Fibroblast of peridontal ligament (primary cell): ENCODE measurements around the gene SEC14L3.

Experiments
- DNase-seq: peaks from one replicate; pipeline ENCODE4 v3.0.0-alpha.2; 2010; ENCODE audit errors: extremely low read depth

The SEC14L3 gene

DNA sequence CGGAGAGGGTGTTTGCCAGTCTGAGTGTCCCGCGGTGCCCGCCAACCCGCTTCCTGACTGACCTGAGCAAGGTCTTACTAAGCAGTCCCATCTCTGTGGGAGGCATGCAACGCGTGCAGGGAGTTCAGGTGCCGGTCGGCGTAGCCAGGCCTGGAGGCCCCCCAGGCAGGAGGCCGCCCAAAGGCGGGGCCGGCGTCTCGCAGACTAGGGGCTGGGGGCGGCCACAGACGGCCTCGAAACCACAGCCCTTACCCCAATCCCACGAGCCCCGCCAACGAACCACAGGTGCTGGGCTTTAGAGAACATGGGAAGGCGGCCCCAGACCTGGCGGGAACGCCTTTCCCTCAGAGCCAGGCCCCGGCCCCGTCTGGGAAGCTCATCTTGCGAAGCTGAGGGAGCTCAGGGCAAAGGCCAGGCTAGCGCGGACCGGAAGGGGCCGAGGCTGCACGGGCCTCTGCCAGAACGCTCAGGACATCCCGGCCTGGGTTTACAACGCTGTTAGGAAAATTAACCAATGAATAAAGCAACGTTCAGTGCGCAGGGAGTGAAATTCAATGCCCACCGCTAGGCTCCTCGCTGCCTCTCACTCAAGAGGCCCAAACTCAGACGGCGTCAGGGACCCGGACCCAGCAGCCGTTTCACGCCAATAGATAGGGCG, 48.4 kb downstream of the SEC14L3 start:
- DNase-seq, result no peak

DNA sequence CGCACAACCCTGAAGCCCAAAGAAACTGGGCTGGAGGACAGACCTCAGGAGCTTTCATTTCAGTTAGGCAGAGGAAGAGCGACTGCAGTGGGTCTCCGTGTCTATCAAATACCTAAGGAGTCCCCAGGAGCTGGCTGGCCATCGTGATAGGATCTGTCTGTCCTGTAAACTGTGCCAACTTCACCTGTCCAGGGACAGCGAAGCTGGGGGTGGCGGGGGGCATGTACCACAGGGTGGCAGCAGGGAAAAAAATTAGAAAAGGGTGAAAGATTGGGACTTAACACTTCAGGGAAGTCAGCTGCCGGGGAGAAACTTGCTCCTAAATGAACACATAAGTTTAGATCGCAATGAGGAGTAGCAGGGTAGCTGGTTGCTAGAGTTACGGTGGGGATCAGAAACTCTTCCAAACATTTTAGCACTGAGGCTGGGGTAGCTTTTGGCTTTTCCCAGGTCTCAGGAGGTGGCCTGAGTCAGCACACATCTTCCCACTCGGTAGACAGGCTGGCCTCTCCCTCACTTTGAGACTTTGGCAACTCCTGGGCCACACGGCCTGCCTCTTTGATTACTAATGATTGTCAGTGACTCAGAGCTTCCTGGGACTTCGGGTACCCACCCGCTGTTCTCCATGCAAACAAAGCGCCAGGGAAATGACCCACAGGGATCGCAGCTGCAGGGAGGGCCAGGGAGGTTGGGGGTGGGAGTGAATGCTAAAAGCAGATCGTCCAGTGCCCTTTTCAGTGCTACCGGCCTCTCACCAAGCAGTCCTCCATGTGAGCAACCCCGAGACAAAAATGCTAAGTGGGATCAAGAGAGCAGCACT, 49.1 kb downstream of the SEC14L3 start:
- peak; percentile 84 for DNase-seq

DNA sequence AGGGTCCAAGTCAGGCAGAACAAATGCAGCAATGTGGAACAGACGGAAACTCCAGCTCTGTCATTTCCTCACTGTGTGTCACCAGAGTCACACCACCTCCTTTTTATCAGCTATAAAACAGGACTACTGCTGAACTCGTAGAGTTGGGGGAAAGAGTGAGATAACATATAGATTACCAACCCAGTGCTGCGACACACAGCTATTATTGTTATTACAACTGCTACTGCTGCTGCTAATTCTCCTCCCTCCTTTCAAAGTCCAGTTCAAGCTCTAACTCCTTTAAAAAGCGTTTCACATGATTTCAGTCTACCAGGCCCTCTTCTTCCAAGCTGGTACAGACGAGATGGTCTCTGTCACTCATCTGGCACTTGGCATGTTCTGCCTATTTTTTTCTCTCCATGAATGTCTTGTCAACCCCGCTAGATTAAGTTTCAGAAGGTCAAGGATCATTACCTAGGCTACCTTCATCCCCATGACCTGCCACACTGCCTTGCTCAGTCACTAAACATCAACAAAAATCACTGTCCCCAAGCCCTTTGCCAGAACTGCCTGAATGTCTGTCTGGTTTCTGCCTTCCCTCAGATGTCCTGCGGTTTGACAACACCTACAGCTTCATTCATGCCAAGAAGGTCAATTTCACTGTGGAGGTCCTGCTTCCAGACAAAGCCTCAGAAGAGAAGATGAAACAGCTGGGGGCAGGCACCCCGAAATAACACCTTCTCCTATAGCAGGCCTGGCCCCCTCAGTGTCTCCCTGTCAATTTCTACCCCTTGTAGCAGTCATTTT, 49.9 kb downstream of the SEC14L3 start:
- no peak for DNase-seq

DNA sequence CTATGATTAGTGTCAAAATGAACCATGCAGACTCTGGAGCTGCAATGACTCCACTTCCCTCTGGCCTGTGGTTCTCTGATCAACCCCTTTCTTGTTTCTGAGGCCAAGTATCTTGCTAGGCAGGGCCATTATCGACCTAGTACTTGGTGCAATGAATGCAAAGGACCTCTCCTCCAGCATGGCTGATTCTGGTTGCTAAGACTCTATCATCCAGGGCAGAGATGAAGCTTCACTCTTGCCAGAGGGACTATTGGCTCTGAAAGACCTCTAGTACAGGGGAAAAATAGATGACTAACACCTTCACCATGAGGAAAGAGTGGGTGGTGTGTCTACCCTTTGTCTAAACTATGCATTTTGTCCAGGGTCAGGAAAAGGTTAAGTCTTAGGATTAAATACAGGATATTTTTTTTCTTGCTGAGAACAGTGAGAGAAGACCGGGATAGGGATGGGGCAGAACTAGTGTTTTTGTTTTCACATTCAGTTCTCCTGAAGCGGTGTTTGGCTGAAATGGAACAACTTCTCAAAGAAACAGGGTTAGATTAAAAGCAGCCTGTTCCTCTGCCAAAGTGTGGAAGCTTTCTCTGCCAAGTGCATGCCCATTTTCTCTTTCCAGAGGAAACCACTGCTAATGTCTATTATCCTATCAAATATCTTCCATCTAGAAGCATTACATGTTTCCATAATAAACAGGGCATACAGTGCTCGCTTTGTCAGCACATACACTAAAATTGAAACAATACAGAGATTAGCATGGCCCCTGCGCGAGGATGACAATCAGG, 51.3 kb downstream of the SEC14L3 start:
- peak; percentile 69 for DNase-seq

DNA sequence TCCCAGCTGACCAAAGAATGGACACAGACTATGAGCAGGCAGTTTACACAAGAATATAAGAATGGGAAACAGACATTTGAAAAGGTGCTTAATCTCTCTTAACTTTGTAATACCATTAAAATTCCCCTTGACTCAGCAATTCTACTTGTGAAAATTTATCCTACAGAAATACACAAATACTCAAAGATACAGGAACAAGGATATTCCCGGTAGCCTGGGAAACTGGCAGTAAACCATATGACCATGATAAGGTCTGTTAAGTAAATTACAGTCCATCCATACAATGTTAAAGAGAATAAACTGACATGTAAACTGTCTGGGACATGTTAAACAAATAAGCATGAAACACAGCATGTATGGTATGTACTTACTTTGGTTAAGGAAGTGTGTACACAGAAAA, 55.0 kb downstream of the SEC14L3 start:
- DNase-seq, result no peak

DNA sequence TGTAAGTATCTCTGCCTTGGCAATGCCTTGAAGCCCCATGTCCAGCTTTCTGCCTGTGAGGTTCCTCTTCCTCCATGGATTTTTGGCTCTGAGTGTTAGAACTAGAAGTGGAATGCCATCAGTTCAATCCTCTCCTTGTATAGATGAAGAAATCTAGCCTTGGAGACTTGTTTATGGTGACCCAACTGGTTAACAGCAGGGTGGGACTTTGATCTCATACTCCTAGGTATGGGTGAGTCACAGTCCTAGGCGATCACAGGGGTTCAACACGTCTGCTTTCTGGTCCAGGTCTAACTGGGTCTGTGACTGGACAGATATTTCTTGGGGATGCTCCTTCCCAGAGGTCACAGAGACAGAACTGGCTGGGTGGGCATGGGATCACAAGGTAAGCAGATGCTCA, 55.4 kb downstream of the SEC14L3 start:
- DNase-seq, result no peak

DNA sequence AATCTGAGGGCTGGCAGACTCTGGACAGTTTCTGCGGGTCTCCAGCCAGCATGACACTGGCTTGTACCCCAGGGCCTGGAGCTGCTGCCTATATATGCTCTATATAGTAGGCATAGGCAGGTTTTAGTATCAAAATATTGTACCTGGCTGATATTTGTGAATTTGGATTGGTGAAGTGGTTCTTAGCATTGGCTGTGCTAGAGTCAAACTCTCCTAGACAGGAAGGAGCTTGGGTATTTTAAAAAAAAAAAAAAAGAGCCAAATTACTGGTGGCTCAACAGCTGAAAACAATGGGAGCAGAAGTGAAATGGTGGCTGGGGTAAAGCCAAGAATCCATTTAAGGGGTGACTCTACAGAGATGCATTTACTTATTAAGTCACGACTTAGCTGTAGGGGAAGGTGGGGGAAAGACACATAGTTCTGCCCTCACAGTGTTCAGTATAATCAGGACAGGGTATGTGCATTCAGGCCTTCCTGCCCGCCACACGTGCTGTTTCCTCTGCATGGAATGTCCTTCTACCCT, 57.2 kb downstream of the SEC14L3 start:
- DNase-seq, result peak; percentile 35

DNA sequence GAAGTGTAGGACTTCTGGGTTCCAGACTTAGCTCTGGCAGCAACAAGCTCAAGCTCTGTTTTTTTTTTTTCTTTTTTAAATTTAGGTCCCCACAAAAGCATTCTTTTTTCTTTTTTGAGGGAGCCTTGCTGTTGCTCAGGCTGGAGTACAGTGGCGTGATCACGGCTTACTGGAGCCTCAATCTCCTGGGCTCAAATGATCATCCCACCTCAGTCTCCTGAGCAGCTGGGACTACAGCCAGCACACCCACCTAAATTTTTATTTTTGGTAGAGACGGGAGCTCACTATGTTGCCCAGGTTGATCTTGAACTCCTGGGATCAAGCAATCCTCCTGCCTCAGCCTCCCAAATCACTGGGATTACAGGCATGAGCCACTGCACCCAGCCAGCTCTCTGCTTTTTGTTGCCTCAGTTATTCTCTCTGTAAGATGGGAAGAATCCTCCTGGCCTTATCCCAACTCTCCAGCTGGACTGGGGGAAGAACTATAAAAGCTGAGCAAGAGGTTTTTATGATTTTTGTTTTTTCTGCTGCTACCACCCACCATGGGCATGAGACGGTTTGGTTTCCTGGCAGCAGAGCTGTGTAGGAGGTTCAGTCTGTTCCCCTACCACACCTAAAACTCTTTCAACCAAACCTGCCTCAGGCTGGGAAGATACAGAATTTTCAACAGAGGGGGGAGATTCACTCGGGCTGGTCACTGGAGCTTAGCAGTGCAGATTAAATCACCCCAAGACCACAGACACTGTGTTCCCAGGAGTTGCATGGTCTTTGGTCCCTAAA, 57.9 kb downstream of the SEC14L3 start:
- no peak for DNase-seq

DNA sequence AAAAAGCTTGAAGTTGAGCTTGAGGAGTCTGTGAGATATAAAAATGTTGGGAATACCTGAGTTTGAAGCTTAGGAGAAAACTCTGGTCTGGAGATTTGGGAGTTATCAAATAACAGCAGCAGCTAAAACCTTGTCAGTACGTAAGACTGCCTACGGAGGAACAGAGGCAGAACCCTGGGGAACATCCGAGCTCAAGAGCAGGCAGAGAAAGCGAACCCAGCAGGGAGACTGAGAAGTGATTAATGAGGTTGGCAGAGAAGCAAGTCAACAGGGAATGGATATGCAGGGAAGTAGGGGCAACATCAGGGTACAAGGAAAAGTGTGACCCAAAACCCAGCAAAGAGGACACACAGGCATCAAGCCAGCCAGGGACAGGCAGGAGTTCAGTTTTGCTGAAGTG, 58.8 kb downstream of the SEC14L3 start:
- DNase-seq, result no peak

DNA sequence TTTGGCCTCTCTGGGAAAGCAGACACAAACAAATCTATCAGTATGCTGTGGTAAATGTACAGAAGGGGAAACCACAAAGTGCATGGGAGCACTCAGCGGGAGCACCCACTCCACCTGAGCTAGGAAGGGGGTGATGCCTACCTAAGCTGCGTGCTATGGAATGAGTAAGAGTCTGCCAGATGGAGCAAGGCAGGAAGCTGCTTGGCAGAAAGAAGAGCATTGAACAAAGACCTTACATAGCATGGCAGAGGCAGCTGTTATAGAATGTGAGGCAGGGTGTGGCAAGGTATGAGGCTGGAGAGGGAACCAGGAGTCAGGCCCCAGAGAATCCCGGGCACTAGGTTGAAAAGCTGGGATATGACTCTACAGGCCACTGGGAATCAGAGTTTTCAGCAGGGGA, 60.0 kb downstream of the SEC14L3 start:
- no peak for DNase-seq
